ENCODE data around the gene SPDYE6.
"Not testable (repeated sequence)": the region's sequence is repeated elsewhere in the genome, so short reads cannot be mapped to it uniquely, and the experiment has no call there.

Gene SPDYE6

DNA sequence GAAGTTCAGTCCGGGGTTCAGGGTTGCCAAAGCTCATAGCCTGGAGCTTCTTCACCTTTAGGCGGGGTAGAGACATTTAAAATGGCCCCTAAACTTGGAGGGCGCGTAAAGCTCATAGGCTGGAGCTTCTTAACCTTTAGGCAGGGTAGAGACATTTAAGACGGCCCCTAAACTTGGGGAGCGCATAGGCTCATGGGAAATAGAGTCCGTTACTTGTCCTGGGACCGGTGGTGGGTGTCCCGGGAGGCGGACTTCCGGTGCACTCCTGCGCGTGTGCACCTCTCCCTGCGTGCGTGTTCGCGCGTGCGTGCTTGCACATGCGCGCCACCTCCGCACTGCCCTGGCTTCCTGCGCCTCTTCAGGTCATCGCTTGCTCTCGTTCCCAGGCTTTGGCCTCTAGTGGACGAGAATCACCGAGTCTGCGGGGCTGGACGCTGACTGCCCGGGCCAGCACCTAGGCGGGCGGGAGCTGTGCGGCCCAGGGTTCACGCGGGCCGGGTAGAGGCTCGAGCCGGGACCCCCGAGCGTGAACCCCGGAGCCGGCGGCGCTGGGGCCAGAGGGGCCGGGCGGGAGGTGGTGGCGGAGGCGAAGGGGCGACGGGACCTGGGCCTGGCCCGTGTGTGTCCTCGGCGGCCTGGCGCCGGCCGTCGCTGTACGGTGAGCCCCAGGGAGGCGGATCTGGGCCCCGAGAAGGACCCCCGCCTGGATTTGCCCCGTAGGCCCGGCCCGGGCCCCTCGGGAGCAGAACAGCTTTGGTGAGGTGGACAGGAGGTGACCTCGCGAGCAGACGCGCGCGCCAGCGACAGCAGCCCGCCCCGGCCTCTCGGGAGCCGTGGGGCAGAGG is 7.5 kb upstream of the SPDYE6 start:
- not testable (repeated sequence) for H3K4me1 Mint-ChIP-seq; H3K27me3 Mint-ChIP-seq (ENCODE audit: low read depth); H3K9me3 Mint-ChIP-seq
- Mint-ChIP-seq H3K4me3 (peak overlapping the region; percentile 91 to 97 (median 96)), H3K36me3 (ENCODE audit: low read depth) (peaks cover 21% of the 10 kb centered on the region), H3K27ac (peak overlapping the region; percentile 88 to 95 (median 93))
- TF ChIP-seq, protein P1, sequence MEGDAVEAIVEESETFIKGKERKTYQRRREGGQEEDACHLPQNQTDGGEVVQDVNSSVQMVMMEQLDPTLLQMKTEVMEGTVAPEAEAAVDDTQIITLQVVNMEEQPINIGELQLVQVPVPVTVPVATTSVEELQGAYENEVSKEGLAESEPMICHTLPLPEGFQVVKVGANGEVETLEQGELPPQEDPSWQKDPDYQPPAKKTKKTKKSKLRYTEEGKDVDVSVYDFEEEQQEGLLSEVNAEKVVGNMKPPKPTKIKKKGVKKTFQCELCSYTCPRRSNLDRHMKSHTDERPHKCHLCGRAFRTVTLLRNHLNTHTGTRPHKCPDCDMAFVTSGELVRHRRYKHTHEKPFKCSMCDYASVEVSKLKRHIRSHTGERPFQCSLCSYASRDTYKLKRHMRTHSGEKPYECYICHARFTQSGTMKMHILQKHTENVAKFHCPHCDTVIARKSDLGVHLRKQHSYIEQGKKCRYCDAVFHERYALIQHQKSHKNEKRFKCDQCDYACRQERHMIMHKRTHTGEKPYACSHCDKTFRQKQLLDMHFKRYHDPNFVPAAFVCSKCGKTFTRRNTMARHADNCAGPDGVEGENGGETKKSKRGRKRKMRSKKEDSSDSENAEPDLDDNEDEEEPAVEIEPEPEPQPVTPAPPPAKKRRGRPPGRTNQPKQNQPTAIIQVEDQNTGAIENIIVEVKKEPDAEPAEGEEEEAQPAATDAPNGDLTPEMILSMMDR (IDR thresholded peaks at IDR 0.05; ENCODE audit: unreplicated experiment in 3 of 3), result peak in 1 of 3 experiments; percentile 17

DNA sequence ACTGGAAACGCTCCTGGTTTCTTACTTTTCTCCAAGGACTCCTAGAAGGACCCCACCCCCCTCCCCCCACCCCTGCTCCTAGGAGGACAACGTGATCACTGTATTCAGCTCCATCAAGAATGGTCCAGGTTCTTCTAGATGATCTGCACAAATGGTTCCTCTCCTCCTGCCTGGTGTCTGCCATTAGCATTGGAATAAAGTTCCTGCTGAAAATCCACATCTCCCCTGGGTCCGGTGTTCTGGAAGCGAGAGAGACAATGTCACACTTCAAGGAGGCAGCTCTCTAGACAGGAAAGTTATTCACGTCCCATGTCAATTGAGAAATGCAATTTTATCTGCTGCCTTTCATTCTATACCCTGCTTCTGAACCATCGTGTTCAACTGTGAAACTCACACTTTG is 9.3 kb downstream of the SPDYE6 start:
- not testable (repeated sequence) for H3K4me3 Mint-ChIP-seq; H3K27ac Mint-ChIP-seq; H3K36me3 Mint-ChIP-seq (ENCODE audit: low read depth); H3K9me3 Mint-ChIP-seq; H3K27me3 Mint-ChIP-seq (ENCODE audit: low read depth); H3K4me1 Mint-ChIP-seq

DNA sequence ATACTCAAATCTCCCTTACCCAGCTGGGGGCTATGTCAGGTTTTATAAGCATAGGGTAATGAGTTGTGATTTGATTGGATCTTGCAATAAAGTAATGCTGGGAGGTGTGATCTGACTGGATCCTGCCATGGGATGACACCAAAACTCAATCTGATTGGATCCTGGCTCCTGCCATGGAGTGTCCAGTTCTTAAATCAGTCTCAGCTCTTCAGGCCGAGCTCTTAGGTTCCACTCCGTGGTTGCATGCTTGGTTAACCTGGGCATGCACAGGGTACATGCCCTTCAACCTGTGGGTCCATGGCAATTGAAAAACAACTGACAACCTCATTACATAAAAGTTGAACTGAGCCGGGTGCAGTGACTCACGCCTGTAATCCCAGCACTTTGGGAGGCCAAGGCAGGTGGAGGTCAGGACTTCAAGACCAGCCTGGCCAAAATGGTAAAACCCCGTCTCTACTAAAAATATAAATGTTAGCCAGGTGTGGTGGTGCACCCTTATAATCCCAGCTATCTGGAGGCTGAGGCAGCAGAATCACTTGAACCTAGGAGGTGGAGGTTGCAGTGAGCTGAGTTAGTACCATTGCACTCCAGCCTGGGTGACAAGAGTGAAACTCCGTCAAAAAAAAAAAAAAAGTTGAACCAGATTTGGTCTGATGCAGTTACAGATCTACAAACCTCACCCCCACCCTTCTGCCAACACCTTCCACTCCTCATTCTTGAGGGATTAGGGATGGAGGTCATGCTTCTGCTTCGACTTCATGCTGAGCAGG is 15.5 kb downstream of the SPDYE6 start:
- not testable (repeated sequence) for H3K27ac Mint-ChIP-seq; H3K4me3 Mint-ChIP-seq; H3K36me3 Mint-ChIP-seq (ENCODE audit: low read depth); H3K9me3 Mint-ChIP-seq; H3K27me3 Mint-ChIP-seq (ENCODE audit: low read depth); H3K4me1 Mint-ChIP-seq

DNA sequence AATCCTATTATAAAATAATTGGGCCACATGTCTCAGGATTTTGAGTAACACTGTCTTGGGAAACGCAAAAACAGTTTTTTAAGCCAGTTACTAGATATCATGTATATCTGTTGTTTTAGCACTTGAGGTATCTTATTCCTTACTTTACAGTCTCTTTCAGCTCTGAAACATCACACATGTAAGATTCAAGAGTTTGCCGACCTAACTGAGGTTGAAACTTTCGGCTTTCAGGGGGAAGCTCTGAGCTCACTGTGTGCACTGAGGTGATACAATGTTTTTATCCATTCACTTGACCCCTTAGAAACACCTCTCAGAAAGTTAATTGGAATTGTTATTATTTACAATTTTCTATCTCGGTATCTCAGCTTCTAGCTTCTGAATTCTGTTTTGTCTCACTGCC is 18.8 kb downstream of the SPDYE6 start:
- H3K27ac Mint-ChIP-seq, result peak overlapping the region in 1 of 3 experiments; percentile 78
- H3K4me3 Mint-ChIP-seq; H3K9me3 Mint-ChIP-seq; H3K36me3 Mint-ChIP-seq (ENCODE audit: low read depth); H3K4me1 Mint-ChIP-seq; H3K27me3 Mint-ChIP-seq (ENCODE audit: low read depth): not testable (repeated sequence)

DNA sequence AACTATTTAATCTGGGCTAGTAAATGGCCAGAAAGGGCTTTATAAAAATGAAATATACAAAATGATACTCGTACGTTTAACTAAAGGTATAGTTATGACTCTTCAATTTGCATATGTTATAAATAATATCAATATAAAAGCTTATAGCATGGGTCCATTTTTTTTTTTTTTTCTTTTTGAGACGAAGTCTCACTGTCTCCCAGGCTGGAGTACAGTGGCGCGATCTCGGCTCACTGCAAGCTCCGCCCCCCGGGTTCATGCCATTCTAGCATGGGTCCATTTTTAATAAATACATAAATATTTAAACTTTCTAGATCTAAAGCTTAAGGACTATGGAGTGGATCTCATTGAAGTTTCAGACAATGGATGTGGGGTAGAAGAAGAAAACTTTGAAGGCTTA is 19.2 kb downstream of the SPDYE6 start:
- H3K27me3 Mint-ChIP-seq (ENCODE audit: low read depth); H3K9me3 Mint-ChIP-seq; H3K4me3 Mint-ChIP-seq; H3K4me1 Mint-ChIP-seq; H3K36me3 Mint-ChIP-seq (ENCODE audit: low read depth): not testable (repeated sequence)
- peak overlapping the region in 1 of 3 experiments; percentile 78 for H3K27ac Mint-ChIP-seq

DNA sequence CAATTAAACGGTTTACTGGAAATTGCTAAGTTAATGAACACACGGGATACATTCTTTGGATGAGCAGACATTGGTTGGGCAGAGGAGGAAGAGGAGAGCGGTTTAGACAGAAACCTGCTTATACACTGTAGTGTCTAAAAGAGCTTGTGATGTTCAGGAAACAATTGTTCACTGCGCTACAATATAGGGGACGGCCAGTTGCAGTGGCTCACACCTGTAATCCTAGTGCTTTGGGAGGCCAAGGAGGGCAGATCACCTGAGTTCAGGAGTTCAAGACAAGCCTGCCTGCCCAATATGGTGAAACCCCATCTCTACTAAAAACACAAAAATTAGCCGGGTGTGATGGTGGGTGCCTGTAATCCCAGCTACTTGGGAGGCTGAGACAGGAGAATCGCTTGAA is 20.7 kb downstream of the SPDYE6 start:
- H3K36me3 Mint-ChIP-seq (ENCODE audit: low read depth); H3K9me3 Mint-ChIP-seq; H3K27me3 Mint-ChIP-seq (ENCODE audit: low read depth); H3K4me1 Mint-ChIP-seq: not testable (repeated sequence)
- H3K4me3 Mint-ChIP-seq, result peak overlapping the region in 1 of 3 experiments; percentile 3
- peak overlapping the region; percentile 35 to 94 (median 89) for H3K27ac Mint-ChIP-seq

DNA sequence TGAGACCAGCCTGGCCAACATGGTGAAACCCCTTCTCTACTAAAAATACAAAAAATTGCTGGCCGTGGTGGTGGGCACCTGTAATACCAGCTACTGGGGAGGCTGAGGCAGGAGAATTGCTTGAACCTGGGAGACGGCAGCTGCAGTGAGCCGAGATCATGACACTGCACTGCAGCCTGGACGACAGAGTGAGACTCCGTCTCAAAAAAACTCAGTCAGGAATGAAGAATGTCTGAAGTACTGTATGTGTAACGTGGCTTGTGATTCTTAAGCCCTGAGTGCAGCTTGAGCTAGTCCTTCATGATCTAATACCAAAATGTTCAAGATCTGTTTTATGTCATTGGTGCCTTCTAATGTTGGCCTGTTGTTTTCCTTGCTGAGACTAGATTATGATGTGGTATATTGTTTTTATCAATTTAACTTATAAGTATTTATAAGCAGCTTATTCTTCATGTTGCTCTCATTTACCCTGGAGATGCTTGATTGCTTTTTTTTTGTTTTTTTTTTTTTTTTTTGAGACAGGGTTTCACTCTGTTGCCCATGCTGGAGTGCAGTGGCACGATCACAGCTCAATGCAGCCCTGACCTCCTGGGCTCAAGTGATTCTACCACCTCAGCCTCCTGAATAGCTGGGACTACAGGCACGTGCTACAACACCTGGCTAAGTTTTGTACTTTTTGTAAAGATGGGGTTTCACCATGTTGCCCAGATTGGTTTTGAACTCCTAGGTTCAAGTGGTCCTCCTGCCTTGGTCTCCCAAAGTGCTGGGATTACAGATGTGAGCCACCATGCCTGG is 25.4 kb downstream of the SPDYE6 start:
- H3K36me3 Mint-ChIP-seq (ENCODE audit: low read depth); H3K9me3 Mint-ChIP-seq; H3K4me1 Mint-ChIP-seq; H3K4me3 Mint-ChIP-seq: not testable (repeated sequence)
- Mint-ChIP-seq H3K27ac (peak overlapping the region; percentile 76 to 92 (median 85)), H3K27me3 (ENCODE audit: low read depth) (peaks cover 27% of the 10 kb centered on the region)

DNA sequence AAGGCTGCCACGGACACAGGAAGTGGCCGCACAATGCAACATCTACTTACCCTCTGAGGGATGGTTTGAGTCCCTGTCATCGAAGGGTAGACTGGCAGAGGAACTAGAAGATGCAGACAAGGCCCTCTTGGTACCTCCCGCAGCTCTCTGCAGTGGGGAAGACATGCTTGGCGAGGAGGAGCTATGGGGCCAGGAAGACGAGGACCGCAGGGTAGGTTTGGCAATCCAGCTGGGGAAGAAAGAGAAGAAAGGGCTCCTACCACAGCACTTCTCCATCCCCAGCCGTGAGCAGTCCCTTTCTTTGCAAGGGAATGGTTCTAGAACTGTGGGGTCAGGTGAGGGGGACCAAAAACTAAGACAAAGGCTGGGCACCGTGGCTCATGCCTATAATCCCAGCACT is 26.9 kb downstream of the SPDYE6 start:
- H3K27ac Mint-ChIP-seq; H3K9me3 Mint-ChIP-seq; H3K4me3 Mint-ChIP-seq; H3K36me3 Mint-ChIP-seq (ENCODE audit: low read depth); H3K4me1 Mint-ChIP-seq: not testable (repeated sequence)
- peaks cover 27% of the 10 kb centered on the region for H3K27me3 Mint-ChIP-seq (ENCODE audit: low read depth)

DNA sequence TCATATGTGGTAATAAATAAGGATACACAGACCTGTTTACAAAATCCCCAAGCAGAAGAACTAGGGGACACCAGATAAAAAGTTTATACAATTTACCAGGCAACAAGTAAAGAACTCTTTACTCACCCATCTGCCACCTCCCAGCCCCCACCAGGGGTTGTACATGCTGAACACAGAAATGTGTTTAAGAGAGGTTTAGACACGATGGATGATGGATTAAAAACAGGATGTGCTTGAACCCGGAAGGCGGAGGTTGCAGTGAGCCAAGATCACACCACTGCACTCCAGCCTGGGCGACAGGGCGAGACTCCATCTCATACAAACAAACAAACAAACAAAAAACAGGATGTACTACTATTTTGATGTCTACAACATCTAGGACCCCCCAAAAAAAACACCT is 27.4 kb downstream of the SPDYE6 start:
- not testable (repeated sequence) for H3K4me1 Mint-ChIP-seq; H3K36me3 Mint-ChIP-seq (ENCODE audit: low read depth); H3K4me3 Mint-ChIP-seq; H3K27ac Mint-ChIP-seq; H3K9me3 Mint-ChIP-seq
- peaks cover 27% of the 10 kb centered on the region for H3K27me3 Mint-ChIP-seq (ENCODE audit: low read depth)

DNA sequence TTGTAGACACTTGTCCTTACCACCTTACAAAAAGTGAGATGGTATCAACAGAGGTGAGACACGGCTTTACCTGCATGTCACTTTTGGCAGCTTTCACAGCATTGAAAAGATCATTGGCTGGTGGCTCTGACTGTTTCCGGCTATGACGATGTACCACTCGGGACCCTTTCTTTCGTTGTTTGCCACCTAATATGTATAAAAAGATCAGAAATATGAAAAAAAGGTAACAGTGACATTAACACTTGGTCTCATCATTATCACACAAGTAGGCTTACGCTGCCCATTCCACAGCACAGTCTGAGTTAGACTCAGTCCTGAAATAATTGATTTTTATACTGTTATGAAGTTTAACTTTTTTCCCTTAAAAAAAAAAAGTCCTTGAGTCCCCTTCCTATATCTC is 29.1 kb downstream of the SPDYE6 start:
- not testable (repeated sequence) for H3K4me3 Mint-ChIP-seq; H3K36me3 Mint-ChIP-seq (ENCODE audit: low read depth)

More for the DNA sequence above, 29.1 kb downstream of the SPDYE6 start:
- H3K4me1 Mint-ChIP-seq, H3K27ac Mint-ChIP-seq, H3K9me3 Mint-ChIP-seq: not testable (repeated sequence)
- peaks cover 25% of the 10 kb centered on the region for H3K27me3 Mint-ChIP-seq (ENCODE audit: low read depth)
